GM21825 (cell line): Measurements from ENCODE around the gene GRM4.
"Not testable (repeated sequence)": the region's sequence is repeated elsewhere in the genome, so short reads cannot be mapped to it uniquely, and the experiment has no call there.

ENCODE experiments used
- ATAC-seq: cut with Tn5 transposase; IDR thresholded peaks from one replicate; pipeline ENCODE4 v1.9.1; 2021; ENCODE audit warnings: mild to moderate bottlenecking, moderate library complexity; ENCODE audit not compliant: unreplicated experiment

Gene GRM4

DNA sequence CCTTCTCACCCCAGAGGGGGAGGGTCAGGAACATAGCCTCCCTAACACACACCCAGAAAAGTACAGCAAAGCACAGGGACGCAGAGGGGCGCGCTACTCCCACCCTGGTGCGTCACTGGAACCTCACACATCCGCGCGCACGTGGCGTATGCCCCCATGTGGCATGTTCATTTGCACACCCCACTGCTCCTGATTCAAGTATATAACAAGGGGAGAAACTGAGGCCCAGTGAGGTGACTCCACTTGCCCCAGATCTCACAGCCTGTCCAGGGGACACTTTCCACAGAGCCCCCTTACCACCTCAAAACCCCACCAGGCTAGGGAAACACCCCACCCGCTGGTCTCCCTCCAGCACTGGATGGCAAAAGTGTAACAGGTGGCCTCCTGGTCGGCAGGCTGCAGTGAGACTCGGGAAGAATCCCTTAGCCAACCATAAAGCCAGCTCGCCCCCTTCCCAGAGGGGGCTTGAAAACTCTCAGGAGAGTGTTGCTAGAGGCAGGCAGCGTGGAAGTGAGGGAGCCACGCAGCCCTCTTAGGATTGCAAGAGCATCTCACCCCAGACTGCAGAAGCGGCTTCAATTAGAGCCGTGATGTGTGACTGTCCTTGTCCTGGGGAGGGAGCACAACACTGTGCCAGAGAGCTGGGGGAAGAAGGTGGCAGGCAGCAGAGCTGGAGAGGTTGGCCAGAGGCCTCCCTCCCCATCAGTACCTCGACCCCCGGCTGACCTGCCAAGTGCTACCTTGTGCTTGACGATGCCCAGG, at the start of gene GRM4:
Gene GRM4, minus strand, starts transcription at position 67 of the 762 bp plus-strand sequence. CDS start 12,591 bp downstream, outside the sequence.
- no peak for ATAC-seq

GRCh38 chr6:34194772-34195171, 48.9 kb upstream of the GRM4 start:
- ATAC-seq, result no peak

DNA sequence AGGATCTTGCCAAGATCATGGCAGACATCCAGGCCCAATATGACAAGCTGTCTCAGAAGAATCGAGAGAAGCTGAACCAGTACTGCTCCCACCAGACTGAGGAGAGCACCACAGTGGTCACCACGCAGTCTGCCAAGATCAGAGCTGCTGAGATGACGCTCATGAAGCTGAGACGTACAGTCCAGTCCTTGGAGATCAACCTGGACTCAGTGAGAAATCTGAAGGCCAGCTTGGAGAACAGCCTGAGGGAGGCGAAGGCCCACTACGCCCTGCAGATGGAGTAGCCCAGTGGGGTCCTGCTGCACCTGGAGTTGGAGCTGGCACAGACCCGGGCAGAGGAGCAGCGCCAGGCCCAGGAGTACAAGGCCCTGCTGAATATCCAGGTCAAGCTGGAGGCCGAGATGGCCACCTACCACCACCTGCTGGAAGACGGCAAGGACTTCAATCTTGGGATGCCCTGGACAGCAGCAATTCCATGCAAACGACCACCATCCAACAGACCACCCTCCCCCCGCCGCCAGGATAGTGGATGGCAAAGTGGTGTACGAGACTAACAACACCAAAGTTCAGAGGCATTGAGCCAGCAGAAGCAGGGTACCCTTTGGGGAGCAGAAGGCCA, 44.7 kb upstream of the GRM4 start:
- no peak for ATAC-seq

GRCh38 chr6:34189806-34190503, 44.1 kb upstream of the GRM4 start:
- ATAC-seq, result no peak

DNA sequence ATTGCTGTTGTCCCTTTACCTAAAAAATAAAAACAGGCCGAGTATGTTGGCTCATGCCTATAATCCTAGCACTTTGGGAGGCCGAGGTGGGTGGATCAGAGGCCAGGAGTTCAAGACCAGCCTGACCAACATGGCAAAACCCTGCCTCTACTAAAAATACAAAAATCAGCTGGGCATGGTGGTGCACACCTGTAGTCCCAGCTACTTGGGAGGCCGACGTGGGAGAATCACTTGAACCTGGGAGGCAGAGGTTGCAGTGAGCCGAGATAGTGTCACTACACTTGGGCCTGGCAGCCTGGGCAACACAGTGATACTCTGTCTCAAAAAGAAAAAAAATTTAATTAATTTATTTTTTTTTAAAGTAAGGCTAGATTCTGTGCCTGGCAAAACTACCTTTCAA, 38.8 kb upstream of the GRM4 start:
- ATAC-seq, result not testable (repeated sequence)

GRCh38 chr6:34182751-34183531, 37.1 kb upstream of the GRM4 start:
- no peak for ATAC-seq

DNA sequence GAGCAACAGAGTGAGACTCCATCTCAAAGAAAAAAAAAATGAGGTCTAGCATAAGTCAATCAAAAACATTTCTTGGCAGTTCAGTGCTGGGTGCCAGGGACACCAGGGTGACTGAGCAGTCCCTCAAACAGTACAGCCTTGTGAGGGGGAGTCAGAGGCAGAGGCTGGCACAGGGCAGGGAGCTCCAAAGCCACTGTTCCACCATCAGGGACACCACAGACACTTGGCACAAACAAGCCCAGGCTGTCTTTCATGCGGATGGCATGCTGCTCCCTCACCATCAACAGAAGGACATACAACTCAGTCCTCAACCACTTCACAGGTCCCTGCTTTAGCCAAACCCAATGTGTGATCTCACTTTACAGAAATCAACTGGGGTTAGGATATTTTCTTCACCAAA, 36.0 kb upstream of the GRM4 start:
- no peak for ATAC-seq

DNA sequence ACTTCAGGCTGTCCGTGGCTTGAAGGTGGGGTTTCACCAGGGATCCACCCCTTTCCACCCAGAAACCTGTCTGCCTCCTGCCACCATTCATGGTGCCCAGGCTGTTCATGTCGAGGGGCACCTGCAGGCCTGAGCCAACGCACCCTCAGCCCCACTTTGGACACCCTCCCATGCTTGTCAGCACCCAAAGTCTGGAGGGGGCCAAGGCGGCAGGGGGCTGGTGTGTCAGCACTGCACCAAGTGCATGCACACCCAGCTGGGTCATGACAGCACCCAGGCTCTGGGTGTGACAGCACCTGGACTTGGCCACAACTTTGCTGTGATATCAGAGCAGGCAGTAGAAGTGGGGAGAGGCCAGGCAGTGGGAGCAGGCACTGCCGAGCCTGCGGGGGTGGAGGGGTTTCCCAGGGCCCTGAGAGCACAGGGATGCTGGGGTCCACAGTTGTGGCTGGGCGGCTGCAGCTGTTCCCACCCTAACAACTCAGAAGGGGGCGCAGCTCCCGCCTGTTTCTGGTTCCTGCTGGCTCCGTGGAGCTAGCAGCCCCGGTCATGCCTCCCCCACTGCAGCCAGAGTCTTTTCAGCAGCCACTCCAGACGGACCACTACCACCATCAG, 33.3 kb upstream of the GRM4 start:
- no peak for ATAC-seq

- ATAC-seq, result no peak
Measured at GRCh38 chr6:34178357-34179105, 32.6 kb upstream of the GRM4 start.

- ATAC-seq, result no peak
Measured at GRCh38 chr6:34177181-34177591, 31.3 kb upstream of the GRM4 start.

DNA sequence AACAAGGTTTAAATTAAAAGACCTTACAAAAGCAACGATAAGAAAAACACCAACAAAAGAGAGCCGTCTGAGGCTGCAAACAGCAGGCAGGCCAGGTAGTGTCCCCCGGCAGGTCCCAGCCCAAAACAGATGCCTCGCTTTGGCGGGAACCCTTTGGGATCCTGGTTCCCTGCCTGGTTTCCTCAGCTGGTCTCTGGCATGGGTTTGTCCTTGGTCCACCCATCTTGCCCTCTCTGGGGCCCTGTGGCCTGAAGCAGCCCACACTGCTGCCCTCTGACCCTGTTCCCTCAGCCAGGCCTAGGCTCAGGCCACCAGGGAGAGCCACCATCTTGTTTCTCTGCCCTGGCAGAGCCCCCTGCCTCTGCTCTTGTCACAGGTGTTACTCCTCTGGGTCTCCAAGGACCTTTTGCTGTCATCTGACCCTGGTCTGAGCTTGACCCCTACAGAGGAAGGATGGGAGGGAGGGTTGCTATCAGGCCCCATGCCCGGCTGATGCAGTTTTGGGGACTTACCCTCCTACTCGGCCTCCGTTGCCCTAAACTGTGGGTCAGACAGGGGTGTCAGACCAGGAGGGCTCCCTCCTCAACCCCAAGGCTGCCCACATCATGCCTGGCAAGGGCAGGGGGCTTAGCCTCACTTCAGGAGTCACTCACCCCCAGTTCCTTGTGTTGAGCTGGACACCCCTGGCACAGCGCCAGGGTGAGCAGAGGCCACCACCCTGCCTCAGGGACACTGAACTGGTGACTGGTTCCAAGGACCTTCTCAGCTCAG, 30.6 kb upstream of the GRM4 start:
- no peak for ATAC-seq

GRCh38 chr6:34174846-34175399, 29.0 kb upstream of the GRM4 start:
- ATAC-seq, result no peak

DNA sequence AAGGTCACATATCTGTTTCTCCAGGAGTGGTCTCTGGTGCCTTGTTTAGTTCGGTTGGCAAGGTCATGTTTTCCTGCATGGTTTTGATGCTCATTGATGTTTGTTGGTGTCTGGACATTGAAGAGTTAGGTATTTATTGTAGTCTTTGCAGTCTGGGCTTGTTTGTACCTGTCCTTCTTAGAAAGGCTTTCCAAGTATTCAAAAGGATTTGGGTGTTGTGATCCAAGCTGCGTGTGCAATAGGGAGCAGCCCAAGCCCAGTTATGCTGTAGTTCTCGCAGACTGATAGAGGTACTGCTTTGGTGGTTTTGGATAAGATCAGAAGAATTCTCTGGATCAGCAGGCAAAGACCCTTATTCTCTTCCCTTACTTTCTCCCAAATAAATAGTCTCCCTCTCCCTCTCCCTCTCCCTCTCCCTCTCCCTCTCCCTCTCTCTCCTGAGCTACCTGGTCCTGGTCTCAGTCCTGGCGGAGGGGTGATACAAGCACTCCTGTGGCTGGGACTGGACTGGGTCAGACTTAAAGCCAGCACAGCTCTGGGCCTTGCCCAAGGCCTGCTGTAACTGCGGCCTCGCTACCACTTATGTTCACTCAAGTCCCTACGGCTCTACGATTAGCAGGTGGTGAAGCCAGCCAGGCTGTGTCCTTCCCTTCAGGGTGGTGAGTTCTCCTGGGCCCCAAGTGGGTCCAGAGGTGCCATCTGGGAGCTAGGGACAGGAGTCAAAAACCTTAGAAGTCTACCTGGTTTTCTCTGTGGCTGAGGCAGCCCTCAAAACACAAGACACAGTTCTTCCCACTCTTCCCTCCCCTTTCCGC, 27.3 kb upstream of the GRM4 start:
- ATAC-seq, result no peak

DNA sequence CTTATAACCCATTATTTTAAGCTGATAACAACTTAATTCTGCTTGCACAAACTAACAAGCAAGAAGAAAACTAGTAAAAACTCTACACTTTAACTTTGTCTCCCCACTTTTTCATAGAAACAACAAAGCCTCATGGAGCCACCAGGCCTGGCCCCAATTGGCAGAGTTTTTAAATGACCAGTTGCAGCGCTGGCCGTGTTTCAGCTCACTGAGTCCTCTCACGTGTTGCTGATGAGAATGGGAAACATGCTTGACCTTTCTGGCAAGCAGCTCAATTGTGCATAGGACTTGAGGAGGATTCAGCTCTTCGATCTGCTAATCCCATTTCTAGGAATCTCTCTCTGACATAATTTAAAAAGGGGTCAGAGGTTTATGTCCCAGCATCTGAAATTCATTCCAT, 24.5 kb upstream of the GRM4 start:
- ATAC-seq, result no peak

DNA sequence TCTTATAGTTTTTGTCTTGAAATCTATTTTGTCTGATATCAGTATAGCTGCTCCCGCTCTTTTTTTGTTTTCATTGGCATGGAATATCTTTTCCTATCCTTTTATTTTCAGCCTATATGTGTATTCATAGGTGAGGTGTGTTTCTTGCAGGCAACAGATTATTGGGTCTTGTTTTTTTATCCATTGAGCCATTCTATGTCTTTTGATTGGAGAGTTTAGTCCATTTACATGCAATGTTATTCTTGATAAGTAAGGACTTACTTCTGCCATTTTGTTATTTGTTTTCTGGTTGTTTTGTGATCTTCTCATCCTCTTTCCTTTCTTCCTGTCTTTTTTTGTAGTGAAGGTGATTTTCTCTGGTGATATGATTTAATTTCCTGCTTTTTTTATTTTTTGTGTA, 24.0 kb upstream of the GRM4 start:
- ATAC-seq, result no peak

- no peak for ATAC-seq
Measured at GRCh38 chr6:34161857-34162515, 16.1 kb upstream of the GRM4 start.

GRCh38 chr6:34159844-34160243, 14.0 kb upstream of the GRM4 start:
- no peak for ATAC-seq

DNA sequence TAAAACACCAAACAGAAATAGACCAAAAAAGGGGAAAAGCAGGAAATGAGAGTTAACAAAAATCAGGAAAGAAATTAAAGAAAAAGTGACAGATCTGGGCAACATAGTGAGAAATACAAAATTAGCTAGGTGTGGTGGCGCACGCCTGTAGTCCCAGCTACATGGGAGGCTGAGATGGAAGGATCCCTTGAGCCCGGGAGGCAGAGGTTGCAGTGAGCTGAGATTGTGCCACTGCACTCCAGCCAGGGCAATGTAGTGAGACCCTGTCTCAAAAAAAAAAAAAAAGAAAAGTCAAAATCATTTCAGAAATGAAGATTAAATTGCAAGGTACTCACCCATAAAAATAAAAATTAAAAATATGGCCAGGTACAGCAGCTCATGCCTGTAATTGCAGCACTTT, 13.0 kb upstream of the GRM4 start:
- no peak for ATAC-seq
